A673 (cell line): ENCODE results near the gene PLOD2.

ENCODE experiments used
- CTCF ChIP-seq: fragments of 300-800, 200-600 bp; sonication (generic); conservative IDR thresholded peaks from 2 replicates; pipeline ENCODE4 v1.5.1; 2017; ENCODE audit warnings: low read depth, mild to moderate bottlenecking, antibody characterized with exemption, low read length, moderate library complexity, mixed read lengths
- EZH2 ChIP-seq: fragments of 200-600 bp; sonication (generic); IDR thresholded peaks from 2 replicates; pipeline ENCODE4 v1.6.1; 2017; ENCODE audit warnings: borderline replicate concordance, low read depth, mild to moderate bottlenecking, mixed read lengths, antibody characterized with exemption, low read length; ENCODE audit not compliant: poor library complexity, severe bottlenecking

- no peak for TF ChIP-seq CTCF
- no peak for TF ChIP-seq EZH2
Measured at GRCh38 chr3:146166415-146166821, 5.4 kb upstream of the PLOD2 start.
